ENCODE measurements around the gene CPPED1. TPM values are rescaled to one million over a fixed set of nuclear protein-coding genes. Genes with fewer than 3 reads are reported as not detected.

CPPED1 gene
- total RNA-seq, 2 experiments from 2014 or later: 6.4 to 6.5 TPM

DNA sequence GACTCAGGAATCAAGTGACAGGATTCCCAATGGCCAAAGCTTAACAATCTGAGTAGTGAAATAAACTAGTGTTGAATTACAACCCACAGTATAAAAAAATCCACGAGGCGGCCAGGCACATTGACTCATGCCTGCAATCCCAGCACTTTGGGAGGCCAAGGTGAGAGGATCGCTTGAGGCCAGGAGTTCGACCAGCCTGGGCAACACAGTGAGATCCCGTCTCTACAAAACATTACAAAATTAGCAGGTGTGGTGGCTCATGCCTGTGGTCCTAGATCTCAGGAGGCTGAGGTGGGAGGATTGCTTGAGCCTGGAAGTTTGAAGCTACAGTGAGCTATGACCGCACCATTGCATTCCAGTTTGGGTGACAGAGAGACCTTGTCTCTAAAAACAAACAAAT lies 133.8 kb downstream of the CPPED1 start:
- H3K27me3 Mint-ChIP-seq (ENCODE audit: low read depth): no peaks in the 10 kb centered on the region
- intact Hi-C loops (cut with micrococcal nuclease): no loop called here
- peaks cover 8% of the 10 kb centered on the region for H3K36me3 Mint-ChIP-seq (ENCODE audit: low read depth)
- CTCF ChIA-PET: no interaction called here
- H3K9me3 Mint-ChIP-seq: peaks cover 21% of the 10 kb centered on the region
- no peak for DNase-seq
- H3K4me1 Mint-ChIP-seq (ENCODE audit: low read depth): no peaks in the 10 kb centered on the region
- H3K4me3 Mint-ChIP-seq: no peak overlapping the region
- H3K27ac Mint-ChIP-seq: no peak overlapping the region

DNA sequence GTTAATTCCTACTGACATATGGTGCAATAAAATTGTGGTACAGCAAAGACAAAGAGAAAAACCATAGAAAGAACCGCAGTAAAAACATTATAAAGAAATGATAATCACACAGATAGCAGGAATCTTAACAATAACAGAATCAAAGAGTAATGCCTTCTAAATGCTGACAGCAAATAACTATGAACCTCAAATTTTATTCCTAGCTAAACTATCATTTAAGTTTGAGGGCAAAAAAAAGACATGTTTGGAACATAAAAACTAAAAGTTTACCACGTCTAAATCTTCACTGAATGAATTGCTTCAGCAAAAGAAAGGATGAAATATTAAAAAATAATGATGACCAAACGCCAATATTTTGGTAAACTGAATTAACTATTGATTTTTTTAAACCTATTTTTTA lies 135.8 kb downstream of the CPPED1 start:
- H3K4me1 Mint-ChIP-seq (ENCODE audit: low read depth): no peaks in the 10 kb centered on the region
- CTCF ChIA-PET: no interaction called here
- no peaks in the 10 kb centered on the region for H3K27me3 Mint-ChIP-seq (ENCODE audit: low read depth)
- H3K9me3 Mint-ChIP-seq: peaks cover 21% of the 10 kb centered on the region
- intact Hi-C loops (cut with micrococcal nuclease): no loop called here
- H3K27ac Mint-ChIP-seq: no peak overlapping the region
- no peak for DNase-seq
- peaks cover 12% of the 10 kb centered on the region for H3K36me3 Mint-ChIP-seq (ENCODE audit: low read depth)
- no peak overlapping the region for H3K4me3 Mint-ChIP-seq

DNA sequence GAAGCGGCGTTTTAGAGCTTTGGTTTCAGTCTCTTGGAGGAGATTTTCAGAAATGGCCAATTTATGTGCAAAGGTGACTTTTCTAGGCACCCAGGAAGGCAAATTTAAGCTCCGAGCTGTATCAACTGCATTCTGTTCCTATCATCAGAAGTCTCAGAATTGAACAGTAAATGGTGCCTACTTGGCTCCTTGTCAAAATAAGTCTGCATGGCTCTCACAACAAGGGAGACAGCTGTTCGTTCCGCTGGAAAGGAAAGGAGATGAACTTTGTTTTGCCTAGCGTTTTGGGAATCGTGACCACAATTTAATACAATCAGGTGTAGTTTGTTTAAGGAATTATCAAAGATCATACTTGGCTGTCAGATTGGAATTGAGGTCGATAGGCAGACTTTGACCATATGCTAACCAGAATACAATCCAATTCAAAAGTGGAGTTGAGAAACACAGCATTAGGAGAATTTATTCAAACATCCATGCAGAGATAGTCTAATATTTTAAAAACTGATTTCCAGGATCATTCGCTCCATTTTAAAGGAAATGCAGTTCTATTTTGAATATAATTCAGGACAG lies 139.4 kb downstream of the CPPED1 start:
- H3K4me1 Mint-ChIP-seq (ENCODE audit: low read depth): no peaks in the 10 kb centered on the region
- H3K9me3 Mint-ChIP-seq: peaks cover 20% of the 10 kb centered on the region

DNA sequence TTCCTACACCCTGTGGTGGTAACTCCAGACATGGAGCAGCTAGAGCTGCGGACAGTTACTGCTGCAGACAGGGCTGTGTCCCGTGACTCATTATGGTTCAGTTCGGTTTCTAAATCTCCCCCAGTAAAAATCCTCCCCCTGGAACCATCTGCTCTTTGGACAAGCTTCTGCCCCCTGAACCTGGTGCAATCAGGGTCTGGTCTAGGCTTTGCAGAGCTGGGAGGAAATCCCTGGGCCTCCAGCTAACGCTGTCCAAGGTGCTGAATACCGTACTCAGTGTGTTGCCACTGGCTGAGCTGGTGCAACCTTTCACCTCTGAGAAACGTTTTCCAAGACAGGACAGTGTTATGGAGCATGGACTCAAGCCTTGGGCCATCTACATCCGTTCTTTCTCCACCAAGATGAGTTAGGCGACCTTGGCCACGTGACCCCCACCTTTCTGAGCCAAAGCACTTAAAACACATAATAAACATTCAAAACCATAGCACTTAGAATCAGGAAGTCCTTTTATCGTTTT lies 142.0 kb downstream of the CPPED1 start:
- intact Hi-C loops (cut with micrococcal nuclease): no loop called here
- H3K27me3 Mint-ChIP-seq (ENCODE audit: low read depth): no peaks in the 10 kb centered on the region

More for the DNA sequence above, 139.4 kb downstream of the CPPED1 start:
- no peak overlapping the region for H3K4me3 Mint-ChIP-seq
- peaks cover 19% of the 10 kb centered on the region for H3K36me3 Mint-ChIP-seq (ENCODE audit: low read depth)
- H3K27ac Mint-ChIP-seq: no peak overlapping the region
- intact Hi-C loops (cut with micrococcal nuclease): no loop called here
- no peaks in the 10 kb centered on the region for H3K27me3 Mint-ChIP-seq (ENCODE audit: low read depth)
- no peak for DNase-seq
- CTCF ChIA-PET: no interaction called here

DNA sequence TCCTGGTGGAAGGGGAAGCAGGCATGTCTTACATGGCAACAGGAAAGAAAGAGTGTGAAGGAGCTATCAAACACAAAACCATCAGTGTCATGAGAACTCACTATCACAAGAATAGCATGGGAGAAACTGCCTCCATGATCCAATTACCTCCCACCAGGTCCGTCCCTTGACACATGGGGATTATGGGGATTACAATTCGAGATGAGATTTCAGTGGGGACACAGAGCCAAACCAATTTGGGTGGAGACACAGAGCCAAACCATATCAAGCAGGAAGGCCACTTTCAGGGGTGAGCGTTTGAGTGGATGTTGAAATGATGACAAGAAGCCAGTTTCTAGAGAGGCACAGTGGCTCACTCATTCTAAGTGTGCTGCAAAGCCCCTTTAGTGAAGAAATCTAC lies 143.8 kb downstream of the CPPED1 start:
- intact Hi-C loops (cut with micrococcal nuclease): no loop called here
- Mint-ChIP-seq H3K27ac (no peak overlapping the region), H3K4me3 (no peak overlapping the region), H3K36me3 (ENCODE audit: low read depth) (peaks cover 12% of the 10 kb centered on the region), H3K4me1 (ENCODE audit: low read depth) (no peaks in the 10 kb centered on the region), H3K27me3 (ENCODE audit: low read depth) (no peaks in the 10 kb centered on the region), H3K9me3 (peaks cover 8% of the 10 kb centered on the region)
- no peak for DNase-seq
- CTCF ChIA-PET: no interaction called here

More for the DNA sequence above, 142.0 kb downstream of the CPPED1 start:
- H3K27ac Mint-ChIP-seq: no peak overlapping the region
- H3K4me1 Mint-ChIP-seq (ENCODE audit: low read depth): no peaks in the 10 kb centered on the region
- peak; percentile 54 for DNase-seq
- peaks cover 8% of the 10 kb centered on the region for H3K9me3 Mint-ChIP-seq
- peaks cover 12% of the 10 kb centered on the region for H3K36me3 Mint-ChIP-seq (ENCODE audit: low read depth)
- H3K4me3 Mint-ChIP-seq: no peak overlapping the region
- CTCF ChIA-PET: interaction anchor here (1.3 kb wide), 1 partner anchor 242 kb away, joined by 3 read pairs; no protein-coding TSS in a partner anchor

DNA sequence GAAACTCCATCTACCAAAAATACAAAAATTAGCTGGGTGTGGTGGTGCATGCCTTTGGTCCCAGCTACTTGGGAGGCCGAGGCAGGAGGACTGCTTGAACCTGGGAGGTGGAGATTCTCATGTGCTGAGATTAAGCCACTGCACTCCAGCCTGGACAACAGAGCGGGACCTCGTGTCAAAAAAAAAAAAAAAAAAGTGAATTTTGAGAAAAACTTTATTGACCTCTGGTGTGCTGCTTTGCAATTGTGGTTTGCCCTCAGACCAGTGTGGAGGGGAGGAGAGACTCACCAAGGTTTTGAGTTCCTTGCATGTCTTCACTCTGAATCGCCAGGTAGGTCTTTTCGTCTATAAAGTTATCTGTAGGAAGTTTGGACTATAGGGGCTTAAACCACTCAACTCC lies 145.2 kb downstream of the CPPED1 start:
- no peaks in the 10 kb centered on the region for H3K27me3 Mint-ChIP-seq (ENCODE audit: low read depth)
- CTCF ChIA-PET: no interaction called here
- intact Hi-C loops (cut with micrococcal nuclease): no loop called here
- H3K36me3 Mint-ChIP-seq (ENCODE audit: low read depth): peaks cover 10% of the 10 kb centered on the region
- no peak overlapping the region for H3K4me3 Mint-ChIP-seq
- no peak overlapping the region for H3K27ac Mint-ChIP-seq
- H3K4me1 Mint-ChIP-seq (ENCODE audit: low read depth): no peaks in the 10 kb centered on the region
- no peak for DNase-seq
- H3K9me3 Mint-ChIP-seq: peaks cover 8% of the 10 kb centered on the region

DNA sequence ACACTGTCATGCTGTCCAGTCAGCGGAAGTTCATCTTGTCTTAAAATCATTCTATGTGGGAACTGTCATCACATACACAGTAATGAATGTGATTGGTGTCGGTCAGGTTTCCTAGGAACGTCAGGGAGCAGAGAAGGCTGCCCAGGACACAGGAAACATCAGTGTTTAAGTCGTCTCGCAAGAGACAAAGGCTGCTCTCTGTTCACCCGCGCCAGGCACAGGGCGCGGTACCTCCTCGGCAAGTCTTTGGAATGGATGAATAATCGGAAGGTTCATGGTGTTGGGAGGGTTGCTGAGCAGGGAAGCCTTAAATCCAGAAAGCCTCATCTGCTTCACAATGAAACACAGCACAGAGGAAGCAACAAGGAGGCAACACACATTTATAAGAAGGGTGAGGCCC lies 148.2 kb downstream of the CPPED1 start:
- Mint-ChIP-seq H3K9me3 (peaks cover 8% of the 10 kb centered on the region), H3K4me3 (no peak overlapping the region), H3K4me1 (ENCODE audit: low read depth) (no peaks in the 10 kb centered on the region), H3K27ac (no peak overlapping the region), H3K27me3 (ENCODE audit: low read depth) (no peaks in the 10 kb centered on the region), H3K36me3 (ENCODE audit: low read depth) (no peaks in the 10 kb centered on the region)
- intact Hi-C loops (cut with micrococcal nuclease): no loop called here
- no peak for DNase-seq
- CTCF ChIA-PET: no interaction called here

DNA sequence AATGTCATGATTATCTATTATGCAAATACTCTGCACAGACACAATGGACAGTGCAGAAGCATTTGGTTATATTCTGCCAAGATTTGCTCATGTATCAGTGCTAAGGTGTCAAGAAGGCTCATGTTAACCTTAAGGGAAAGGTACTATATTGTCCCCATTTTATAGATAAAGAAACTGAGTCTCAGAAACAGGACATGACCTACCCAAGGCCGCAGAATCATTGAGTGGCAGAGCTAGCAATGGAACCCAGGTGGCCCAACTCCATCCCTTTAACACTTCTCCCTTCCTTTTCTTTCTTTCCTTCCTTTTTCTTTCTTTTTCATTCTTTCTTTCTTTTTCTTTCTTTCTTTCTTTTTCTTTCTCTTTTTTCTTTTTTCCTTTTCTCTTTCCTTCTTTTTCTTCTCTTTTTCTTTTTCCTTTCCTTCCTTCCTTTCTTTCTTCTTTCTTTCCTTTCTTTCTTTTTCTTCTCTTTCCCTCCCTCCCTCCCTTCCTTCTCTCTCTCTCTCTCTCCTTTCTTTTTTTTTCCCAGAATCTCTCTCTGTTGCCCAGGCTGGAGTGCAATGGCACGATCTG lies 149.8 kb downstream of the CPPED1 start:
- Mint-ChIP-seq H3K27me3 (ENCODE audit: low read depth) (no peaks in the 10 kb centered on the region), H3K4me3 (no peak overlapping the region)

DNA sequence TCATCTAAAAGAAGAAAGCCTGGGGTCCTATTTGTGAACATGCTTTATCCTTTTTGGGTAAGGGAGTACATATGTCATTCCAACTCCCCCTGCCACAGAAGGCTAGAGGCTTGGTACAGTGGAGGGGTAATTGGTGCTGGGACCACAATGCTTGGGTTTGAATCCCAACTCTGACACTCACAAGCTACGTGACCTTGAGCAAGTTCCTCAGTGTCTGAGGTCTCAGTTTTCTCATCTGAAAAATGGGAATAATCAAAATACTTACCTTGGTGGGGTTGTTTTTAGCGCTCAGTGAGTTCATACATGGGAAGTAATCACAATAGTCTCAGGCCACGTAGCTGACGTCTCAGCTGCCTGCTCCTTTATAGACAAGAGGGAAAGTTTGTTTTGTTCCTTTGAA lies 150.8 kb downstream of the CPPED1 start:
- Mint-ChIP-seq H3K27ac (no peak overlapping the region), H3K36me3 (ENCODE audit: low read depth) (no peaks in the 10 kb centered on the region), H3K4me1 (ENCODE audit: low read depth) (peaks cover under 1% of the 10 kb centered on the region), H3K27me3 (ENCODE audit: low read depth) (no peaks in the 10 kb centered on the region), H3K4me3 (no peak overlapping the region), H3K9me3 (peaks cover 2% of the 10 kb centered on the region)
- CTCF ChIA-PET: interaction anchor here (0.7 kb wide), 1 partner anchor 279 kb away, joined by 3 read pairs; no protein-coding TSS in a partner anchor
- intact Hi-C loops (cut with micrococcal nuclease): no loop called here
- DNase-seq: no peak

More for the DNA sequence above, 149.8 kb downstream of the CPPED1 start:
- Mint-ChIP-seq H3K27ac (no peak overlapping the region), H3K9me3 (peaks cover 5% of the 10 kb centered on the region), H3K36me3 (ENCODE audit: low read depth) (no peaks in the 10 kb centered on the region), H3K4me1 (ENCODE audit: low read depth) (no peaks in the 10 kb centered on the region)
- intact Hi-C loops (cut with micrococcal nuclease): no loop called here
- DNase-seq: no peak
- CTCF ChIA-PET: no interaction called here

DNA sequence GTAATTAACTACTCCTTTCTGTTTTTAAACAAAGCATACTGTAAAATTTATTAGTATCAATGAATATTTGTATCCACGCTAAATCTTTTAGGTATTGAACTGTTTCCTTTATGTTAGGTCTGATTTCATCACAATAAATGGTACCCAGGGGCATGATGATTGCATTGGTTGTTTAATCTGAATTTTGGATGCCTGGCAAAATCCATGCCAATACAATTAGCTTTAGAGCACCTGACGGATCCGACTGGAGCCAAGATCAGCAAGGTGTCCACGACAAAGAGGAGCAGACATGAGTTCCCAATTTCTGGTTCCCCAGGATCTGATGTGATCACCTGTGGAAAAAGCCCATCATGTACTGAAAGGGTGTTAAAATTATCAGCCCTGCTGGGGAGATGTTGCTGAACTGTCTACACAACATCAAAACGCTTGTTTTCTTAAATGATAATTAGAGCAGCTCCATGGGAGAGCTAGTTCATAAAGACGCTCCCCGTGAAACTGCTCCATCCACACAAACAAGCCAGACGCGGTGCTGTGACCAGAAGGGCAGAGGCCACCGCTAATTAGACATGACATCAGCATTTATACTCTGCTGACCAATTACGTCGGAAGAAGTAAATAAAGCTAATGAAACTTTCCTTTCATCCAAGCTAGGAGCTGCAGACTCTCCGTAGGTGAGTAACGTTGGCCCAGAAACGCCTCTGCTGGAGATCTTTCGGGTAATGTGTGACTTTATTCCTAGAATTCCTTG lies 151.7 kb downstream of the CPPED1 start:
- H3K27ac Mint-ChIP-seq: no peak overlapping the region
- H3K4me3 Mint-ChIP-seq: no peak overlapping the region
- H3K36me3 Mint-ChIP-seq (ENCODE audit: low read depth): no peaks in the 10 kb centered on the region
- intact Hi-C loops (cut with micrococcal nuclease): no loop called here
- no peak for DNase-seq
- CTCF ChIA-PET: interaction anchor here (0.7 kb wide), 1 partner anchor 278 kb away, joined by 3 read pairs; no protein-coding TSS in a partner anchor
- H3K4me1 Mint-ChIP-seq (ENCODE audit: low read depth): peaks cover 8% of the 10 kb centered on the region
- peaks cover 4% of the 10 kb centered on the region for H3K9me3 Mint-ChIP-seq
- H3K27me3 Mint-ChIP-seq (ENCODE audit: low read depth): no peaks in the 10 kb centered on the region

DNA sequence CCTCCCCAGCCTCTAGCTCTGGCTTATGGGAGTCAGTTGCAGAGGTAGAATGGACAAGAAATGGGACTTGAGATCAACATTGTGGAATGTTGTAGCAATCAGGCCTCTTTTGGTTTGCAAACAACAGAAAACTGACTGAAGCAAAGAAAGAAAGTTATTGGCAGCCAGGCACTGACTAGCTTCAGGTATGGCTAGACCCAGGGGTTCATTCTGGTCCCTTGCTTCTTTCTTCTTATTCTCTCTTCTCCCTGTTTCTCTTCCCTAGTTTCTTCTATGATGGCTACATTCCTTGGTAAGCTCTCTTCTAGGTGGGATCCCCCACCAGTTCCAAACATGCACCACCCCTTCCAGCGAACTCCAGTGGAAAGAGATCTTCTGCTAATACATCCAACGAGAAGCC lies 154.3 kb downstream of the CPPED1 start:
- Mint-ChIP-seq H3K9me3 (peaks cover 4% of the 10 kb centered on the region), H3K4me1 (ENCODE audit: low read depth) (peaks cover 18% of the 10 kb centered on the region), H3K27me3 (ENCODE audit: low read depth) (no peaks in the 10 kb centered on the region), H3K4me3 (no peak overlapping the region), H3K27ac (no peak overlapping the region), H3K36me3 (ENCODE audit: low read depth) (no peaks in the 10 kb centered on the region)
- no peak for DNase-seq
- CTCF ChIA-PET: interaction anchor here (0.7 kb wide), 1 partner anchor 1332 kb away, joined by 4 read pairs; no protein-coding TSS in a partner anchor
- intact Hi-C loops (cut with micrococcal nuclease): no loop called here

DNA sequence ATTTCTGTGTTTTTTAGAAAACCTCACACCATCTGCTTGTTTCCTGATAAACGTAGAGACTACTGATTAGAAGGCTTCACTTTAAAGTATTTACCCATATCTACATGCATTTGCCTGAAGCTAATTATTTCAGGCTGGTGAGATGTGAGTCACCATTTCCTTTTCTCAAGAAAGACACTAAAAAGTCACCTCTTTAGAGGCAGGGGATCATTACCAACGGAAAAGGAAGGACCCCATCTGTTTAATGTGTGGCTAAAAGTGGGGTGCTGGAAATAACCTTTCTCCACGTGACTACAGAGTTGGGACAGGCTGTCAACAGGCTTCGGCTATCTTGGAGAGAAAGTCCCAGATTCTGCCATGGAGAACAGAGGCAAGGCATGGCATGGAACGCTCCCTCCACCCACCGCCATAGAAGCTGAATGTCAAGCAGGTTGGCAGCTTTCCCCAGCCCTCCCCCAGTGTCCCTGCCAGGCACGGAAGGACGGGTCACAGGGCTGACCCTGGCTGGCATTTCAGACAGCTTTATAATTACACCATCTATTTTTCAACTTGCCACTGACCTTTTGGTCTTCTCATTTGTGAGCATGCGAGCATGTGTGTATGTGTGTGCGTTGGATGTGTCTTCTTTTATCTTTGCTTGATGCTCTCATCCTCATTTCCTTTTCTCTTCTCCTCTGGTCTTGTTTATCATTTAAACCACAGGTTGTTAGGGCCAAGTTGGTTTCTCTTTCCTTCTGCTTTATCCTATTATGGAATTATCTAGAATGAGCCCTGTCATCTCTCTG lies 157.0 kb downstream of the CPPED1 start:
- H3K27ac Mint-ChIP-seq: peak overlapping the region; percentile 85
- CTCF ChIA-PET: interaction anchor here (0.6 to 1.2 kb wide), 2 partner anchors 190 to 552 kb away, joined by 3 read pairs; no protein-coding TSS in a partner anchor
- peak; percentile 53 for DNase-seq
- peaks cover 10% of the 10 kb centered on the region for H3K9me3 Mint-ChIP-seq
- H3K4me1 Mint-ChIP-seq (ENCODE audit: low read depth): peaks cover 18% of the 10 kb centered on the region
- H3K27me3 Mint-ChIP-seq (ENCODE audit: low read depth): no peaks in the 10 kb centered on the region
- H3K4me3 Mint-ChIP-seq: peak overlapping the region; percentile 16
- H3K36me3 Mint-ChIP-seq (ENCODE audit: low read depth): no peaks in the 10 kb centered on the region
- intact Hi-C loops (cut with micrococcal nuclease): loop anchor here (1.0 to 2.0 kb wide), 5 partner anchors 34 to 110 kb away; no protein-coding TSS in a partner anchor
